GM10847 (cell line): Measurements from ENCODE around the gene PKP2.

Source experiments
- POLR2A ChIP-seq: IDR thresholded peaks from 2 replicates; pipeline ENCODE4 v1.6.1; 2011; ENCODE audit not compliant: insufficient read length; ENCODE audit errors: extremely low read depth

Gene PKP2

DNA sequence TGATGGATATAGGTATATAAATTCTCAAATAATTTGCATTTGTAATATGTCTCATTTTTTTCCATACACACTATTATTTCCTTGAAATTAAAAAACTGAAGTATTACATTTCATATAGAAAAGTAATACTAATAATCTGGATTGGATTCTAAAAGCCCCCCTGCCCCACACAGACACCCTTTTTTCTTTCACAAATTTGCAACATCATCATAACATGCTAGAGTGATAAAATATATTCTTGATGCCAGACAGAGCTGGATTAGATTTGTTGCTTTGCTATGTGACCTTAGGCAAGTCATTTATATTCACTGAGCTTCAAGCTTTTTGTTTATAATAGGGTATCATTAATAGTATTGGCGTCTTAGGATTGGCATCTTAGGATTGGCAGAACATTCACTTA is 6.7 kb upstream of the PKP2 start:
- TF ChIP-seq POLR2A: no peak

DNA sequence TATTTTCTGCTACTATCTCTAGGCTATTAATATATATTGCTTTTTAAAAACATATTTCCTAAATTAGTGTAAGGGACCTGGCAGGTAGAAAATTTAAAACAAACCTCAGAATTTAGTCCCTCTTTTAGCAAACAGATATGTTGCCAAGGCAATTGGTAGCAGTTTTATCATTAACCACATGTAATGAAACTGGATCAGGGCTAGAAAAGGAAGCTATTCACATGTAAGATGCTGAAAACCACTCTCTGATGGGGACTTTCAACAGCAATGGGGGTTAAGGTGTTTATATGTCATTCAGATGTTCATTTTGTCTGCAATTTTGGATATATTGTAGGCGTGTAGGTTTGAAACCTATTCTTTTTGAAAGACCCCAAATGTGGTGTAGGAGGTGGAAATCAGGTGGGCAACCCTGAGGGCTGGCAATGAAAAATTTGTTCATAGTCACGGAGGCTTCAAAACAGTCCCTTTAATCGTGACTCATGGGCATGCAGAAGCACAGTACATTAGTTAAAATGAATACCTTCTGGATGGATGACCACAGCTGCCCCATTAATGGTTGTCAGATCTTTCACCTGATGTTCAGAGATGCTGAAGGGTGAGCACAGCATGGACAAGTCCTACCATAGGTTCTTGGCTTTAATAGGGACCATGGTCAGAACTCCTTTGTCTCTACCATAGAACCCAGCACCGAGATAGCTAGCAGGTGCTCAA is 5.9 kb upstream of the PKP2 start:
- TF ChIP-seq POLR2A: no peak

DNA sequence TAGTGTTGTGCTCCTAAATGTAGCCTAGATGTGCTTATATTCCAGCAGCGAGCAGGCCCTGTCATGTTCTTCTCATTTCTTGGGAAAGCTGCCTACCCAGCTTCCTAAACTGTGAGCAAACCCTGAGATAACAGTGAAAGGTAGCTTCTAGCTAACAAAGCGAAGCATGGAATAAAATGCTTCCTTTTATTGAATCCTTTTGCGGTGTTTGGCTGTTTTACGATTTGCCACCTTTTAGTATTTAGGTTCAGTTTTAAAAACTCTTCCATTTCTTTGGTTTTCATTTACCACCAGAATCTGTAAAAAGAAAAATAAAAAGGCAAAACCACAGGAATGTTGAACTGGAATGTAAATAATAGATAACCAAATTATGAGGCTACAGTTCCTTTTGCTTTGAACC is 5.0 kb upstream of the PKP2 start:
- TF ChIP-seq POLR2A: no peak

DNA sequence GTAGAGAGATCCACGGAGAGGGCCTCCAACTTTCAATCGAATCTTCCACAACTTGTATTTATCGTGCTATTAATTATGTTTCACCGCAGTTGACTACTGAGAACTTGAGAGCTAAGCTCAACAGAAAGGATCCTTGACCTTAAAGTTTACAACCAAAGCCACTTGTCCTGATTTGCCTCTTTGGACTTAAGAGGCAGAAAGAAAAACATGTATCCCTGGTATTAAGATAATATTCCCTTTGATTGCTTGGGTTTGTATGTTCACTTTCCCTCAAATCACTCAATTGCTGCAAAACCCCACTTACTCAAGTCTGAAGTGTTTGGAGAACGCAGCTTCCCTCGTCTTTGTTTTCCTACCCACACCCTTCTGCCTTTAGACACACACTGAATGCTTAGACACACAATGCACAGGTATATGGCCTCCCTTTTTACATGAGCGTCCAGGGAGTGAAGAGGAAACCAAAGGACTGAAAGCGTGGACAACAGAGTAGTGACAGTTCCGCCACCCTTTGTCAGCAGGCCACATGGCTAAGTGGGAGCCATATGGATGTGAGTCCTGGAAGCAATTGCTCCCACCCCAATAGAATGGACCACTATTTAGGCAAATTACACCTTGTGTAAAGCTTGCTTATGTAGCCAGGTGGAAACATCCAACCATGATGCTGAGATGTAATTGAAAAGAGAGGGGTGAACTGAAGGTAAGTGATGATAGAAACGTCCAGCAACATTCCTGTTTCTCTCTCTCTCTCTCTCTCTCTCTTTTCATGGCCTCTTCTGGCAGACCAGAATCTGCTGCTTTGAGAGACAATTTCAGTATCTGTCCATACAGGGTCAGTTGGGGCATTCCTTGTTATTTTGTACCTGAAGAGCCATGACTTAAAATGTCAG is 1.4 kb upstream of the PKP2 start:
- no peak for TF ChIP-seq POLR2A

DNA sequence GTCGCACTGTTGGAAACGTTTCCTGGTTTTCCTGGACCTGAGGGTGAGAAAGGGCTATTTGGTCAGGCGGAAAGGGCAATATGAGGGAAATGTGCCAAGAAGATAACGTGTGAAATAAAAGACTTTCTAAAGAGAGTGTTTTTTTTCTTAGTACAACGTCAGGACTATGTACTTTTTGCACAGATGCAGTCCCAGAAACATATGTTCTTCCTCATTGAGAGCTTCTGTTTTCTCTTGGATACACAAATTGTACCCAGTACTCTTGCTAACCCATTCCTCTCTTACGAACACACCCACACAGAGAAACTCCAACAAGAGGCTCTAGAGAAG is 669 bp upstream of the PKP2 start:
- TF ChIP-seq POLR2A: no peak

DNA sequence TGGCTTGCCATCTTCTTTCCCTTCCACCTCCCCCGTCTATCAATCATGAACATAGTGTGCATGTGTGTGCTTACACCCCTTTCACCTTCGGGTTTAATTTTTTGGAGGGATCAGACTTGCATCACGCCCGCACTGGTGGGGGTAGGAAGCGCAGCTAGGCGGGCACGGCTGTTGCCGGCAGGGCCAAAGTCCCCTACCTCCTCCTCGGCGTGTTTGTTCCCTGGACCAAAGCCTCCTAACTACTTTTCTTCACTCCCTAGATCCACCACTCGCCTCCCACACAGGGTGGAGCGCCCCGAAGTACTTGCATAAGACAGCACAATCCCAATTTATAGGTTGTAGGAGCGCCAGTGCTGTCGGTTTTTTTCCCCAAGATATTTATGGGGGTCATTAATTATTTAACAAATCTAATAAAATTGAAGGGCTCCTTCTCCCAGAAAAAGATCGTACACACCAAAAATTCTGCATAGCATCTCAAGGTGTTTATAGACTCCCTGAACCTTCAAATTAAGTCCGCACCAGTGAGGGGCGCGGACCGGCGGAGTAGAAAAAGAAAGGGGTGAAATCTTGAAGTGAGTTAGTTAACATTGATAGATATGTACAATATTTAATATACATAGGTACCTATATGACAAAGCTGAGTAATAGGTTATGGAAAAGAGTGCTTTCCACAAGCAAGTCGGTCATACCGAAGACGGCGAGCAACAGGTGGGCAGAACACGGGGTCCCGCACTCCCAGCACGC is 717 bp downstream of the PKP2 start:
- no peak for TF ChIP-seq POLR2A

DNA sequence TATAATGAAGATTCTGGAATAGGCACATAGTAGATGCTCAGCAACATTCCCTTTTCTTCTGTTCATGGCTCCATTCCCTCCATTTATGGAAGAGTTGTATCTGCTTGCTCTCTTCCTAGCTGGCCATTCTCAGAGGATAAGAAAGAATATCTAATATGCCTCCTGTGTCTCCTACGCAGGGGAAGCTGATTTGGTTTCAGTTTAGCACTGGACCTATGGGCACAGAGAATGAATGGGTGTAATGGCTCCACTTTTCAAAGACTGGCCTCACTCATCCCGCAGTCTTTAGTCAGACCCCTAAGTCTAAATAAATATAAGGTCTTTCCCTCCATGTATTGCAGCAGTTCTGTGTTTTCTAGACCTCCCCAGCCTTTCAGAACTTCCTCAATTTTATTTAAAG is 2.0 kb downstream of the PKP2 start:
- no peak for TF ChIP-seq POLR2A

DNA sequence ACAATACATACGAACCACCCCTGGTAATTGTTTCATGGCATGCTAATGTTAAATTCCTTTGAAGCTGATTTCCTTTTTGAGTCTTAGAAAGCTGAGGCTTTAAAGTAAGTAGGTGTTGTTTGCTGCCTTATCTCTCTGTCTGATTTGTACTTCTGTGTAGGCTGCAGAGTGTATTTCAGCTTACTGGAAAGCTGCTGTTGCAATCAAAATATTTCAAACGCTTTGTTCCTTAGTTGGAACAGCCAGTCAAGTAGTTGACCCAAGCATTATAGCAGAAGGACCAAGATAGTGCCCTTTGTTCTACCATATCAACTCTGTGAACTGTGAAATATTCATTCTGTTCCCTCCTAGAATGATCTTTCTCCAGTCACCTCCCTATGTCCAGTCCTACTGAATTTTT is 3.1 kb downstream of the PKP2 start:
- no peak for TF ChIP-seq POLR2A

DNA sequence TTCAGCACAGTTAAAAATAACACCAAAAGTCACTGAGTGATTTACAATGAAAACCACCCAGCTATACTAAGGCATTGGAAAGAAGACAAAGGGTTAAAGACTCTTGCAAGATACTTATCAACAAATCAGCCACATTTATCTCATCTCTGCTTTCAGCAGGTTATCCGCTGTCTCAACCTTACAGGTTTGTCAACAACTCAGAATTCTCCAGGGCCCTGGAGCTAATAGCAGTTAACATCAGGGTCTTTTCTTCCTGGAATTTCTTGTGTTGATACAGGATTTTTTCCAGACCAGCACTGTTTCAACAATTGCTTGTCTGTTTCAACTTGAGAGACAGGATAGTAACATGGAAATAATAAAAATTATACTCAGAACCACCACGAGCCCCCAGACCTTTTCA is 3.5 kb downstream of the PKP2 start:
- no peak for TF ChIP-seq POLR2A

DNA sequence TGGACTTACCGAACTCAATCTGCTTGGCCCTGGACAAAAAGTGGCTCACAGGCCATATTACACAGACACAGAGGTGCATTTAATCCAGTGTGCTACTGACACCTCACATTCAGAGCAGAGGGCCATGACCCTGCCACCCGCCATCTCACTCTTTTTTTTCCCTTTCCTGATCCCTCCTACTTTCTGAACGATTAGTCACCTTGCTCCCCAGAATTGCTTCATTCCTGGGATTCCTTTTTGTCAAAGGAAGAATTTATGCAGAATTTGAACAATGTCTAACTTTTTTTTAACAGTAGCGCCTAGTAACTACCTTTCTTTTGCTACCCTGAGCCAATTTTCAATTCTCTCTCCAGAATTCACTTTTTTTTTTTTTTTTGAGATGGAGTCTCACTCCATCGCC is 4.6 kb downstream of the PKP2 start:
- TF ChIP-seq POLR2A: no peak

DNA sequence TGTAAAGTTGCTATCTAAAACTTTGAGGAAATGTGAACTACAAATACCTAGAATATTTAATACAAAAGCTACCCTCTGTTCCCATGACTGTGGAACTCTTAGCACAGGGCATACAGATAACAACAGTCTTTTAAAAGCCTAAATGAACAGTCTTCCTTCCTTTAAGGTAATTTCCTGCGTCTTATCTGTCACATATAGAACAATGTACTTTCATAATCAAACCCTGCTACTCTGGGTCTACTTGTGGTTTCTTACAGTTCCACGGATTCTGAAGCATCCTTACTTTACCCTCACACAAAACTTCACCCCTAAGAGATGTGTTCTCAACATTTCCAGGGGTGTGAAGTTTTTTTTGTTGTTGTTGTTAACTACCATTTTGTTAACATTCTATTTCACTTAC is 5.1 kb downstream of the PKP2 start:
- TF ChIP-seq POLR2A: no peak

DNA sequence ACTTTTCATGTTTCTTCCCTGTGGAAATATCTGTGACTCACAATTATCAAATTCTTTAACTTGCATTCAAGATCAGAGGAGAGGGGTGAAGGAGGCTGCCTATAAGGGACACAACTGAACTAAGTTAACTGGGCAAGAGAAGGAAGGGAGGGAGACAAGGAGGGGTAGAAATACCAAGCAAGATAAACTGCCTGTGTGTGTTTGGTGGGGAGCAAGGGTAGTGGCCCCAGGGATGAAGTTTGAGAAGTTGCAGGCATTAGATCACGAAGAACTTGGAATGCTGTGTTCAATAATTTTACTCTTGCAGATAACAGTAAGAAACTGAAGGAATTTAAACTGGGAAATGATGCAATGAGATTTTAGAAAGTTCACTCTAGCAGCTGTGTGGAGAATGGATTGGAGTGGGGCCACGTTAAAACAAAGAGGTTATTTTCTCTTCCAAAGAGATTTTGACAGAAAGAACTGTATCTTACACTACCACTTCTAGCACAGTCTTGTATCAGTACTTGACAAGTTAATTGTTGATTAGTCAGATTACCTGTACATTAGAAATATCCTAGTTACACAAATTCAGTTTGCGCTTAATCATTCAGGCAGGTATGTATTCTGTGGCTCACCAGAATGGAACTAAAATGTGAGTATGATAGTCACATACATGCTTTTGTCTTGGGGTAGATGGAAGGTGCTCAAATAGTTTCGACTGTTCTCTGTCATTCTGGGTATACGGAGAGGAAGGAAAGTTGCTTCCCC is 7.4 kb downstream of the PKP2 start:
- TF ChIP-seq POLR2A: no peak

DNA sequence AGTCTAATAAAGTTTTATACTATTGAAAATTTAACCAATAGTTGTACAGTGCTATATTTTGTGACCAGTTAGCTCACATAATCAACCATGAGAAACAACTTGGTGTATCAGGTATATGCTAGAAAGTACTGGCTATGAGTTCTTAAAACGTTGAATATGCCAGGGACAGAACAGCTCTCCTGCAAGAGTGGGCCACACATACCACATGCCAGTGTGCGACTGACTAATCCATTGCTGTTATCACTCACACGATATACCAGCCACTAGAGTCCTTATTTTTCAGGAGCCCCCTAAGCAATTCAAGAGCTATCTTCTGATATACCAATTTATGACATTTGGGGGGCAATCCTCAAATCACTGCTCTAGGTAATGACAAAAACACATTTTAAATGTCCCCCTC is 9.5 kb downstream of the PKP2 start:
- TF ChIP-seq POLR2A: no peak

DNA sequence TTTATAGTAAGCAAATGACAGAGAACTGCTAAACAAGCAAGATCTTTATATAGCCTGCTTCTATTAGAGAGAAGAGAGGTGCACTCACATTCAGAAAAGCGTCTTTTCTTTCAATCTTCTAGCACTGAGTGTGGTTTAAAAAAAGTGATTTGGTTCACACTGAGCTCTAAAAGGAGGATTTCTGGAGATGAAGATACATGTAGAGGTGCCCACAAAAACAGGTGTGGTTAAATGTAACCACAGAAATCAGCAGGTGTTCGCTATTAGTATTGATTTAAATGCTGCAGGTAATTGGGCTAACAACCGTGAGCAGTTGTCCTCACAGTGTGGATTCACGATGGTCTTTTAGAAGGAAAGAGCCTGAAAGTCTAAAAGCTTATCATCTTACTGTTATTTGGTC is 10.7 kb downstream of the PKP2 start:
- no peak for TF ChIP-seq POLR2A

DNA sequence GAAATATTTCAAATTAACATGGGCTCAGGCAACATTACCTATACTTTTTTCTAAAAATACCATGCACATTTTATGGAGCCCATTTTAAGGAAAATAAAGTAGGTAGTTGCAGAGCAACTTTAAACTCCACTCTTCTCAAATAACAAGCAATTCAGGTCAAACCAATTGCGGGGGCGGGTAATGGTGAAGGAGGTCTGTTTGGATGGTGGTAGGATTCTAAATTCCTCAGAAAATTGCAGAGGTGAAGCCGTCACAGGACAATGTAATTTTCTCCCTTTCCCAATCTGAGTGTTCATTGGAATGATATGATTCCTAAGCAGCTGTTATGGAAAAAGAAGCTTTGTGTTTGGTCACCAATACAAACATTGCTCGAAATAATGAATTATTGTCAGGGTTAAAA is 11.6 kb downstream of the PKP2 start:
- TF ChIP-seq POLR2A: no peak
